PC-3 (cell line): Measurements from ENCODE around the gene CMTM6. TPM values are rescaled to one million over a fixed set of nuclear protein-coding genes. Genes with fewer than 3 reads are reported as not detected.

Experiments used
- ATAC-seq: fragments of 200-7000 bp; cut with Tn5 transposase; 2 replicates; pipeline ENCODE4 v1.9.1; 2020; ENCODE audit warnings: mild to moderate bottlenecking, moderate library complexity
- BruUV-seq: library from RNA; stranded (reverse); fragments of 400-500 nt; replicated peaks from 2 replicates; lab custom pipeline; 2021; lab: Mats Ljungman, UMichigan
- CTCF ChIA-PET: fragments of 300-600 bp; sonication (Branson Sonifier 250); formaldehyde crosslinking; loops from one replicate; lab custom pipeline; 2022; ENCODE audit warnings: antibody characterized with exemption; lab: Charles Lee
- POLR2A ChIA-PET: fragments of 300-600 bp; sonication (Branson Sonifier 250); formaldehyde crosslinking; loops from one replicate; lab custom pipeline; 2022; ENCODE audit warnings: antibody characterized with exemption; ENCODE audit not compliant: unreplicated experiment; lab: Charles Lee
- DNase-seq: peaks from one replicate; pipeline ENCODE4 v3.0.0-alpha.2; 2015
- H2AFZ ChIP-seq: fragments of 300-600 bp; sonication (generic); 2 replicates; pipeline ENCODE4 v1.6.0; 2016; ENCODE audit warnings: antibody characterized with exemption, low read length
- H3F3A ChIP-seq: fragments of 300-600 bp; sonication (generic); one replicate; pipeline ENCODE4 v1.6.0; 2017; ENCODE audit warnings: antibody characterized with exemption, low read length, control low read depth, mild to moderate bottlenecking; ENCODE audit not compliant: unreplicated experiment
- H3K27ac ChIP-seq: fragments of 300-600 bp; sonication (generic); 2 replicates; pipeline ENCODE4 v1.5.1; 2016; ENCODE audit warnings: mild to moderate bottlenecking, low read length
- H3K27me3 ChIP-seq: fragments of 300-600 bp; sonication (generic); 2 replicates; pipeline ENCODE4 v1.6.1; 2016; ENCODE audit warnings: low read length, mixed read lengths
- H3K36me3 ChIP-seq: fragments of 300-600 bp; sonication (generic); 2 replicates; pipeline ENCODE4 v1.6.1; 2016; ENCODE audit warnings: low read depth, mixed run types, low read length, mixed read lengths
- H3K4me1 ChIP-seq: fragments of 300-600 bp; sonication (generic); 2 replicates; pipeline ENCODE4 v1.5.1; 2016; ENCODE audit warnings: low read length; ENCODE audit not compliant: insufficient read depth
- H3K4me2 ChIP-seq: fragments of 300-600 bp; sonication (generic); 2 replicates; pipeline ENCODE4 v1.6.0; 2016; ENCODE audit warnings: low read length
- H3K4me3 ChIP-seq: fragments of 300-600 bp; sonication (generic); 2 replicates; pipeline ENCODE4 v1.5.1; 2016; ENCODE audit warnings: mild to moderate bottlenecking, low read length, mixed read lengths
- H3K79me2 ChIP-seq: fragments of 300-600 bp; sonication (generic); 2 replicates; pipeline ENCODE4 v1.6.1; 2017; ENCODE audit warnings: low read length, mixed read lengths
- H3K9ac ChIP-seq: fragments of 300-600 bp; sonication (generic); 2 replicates; pipeline ENCODE4 v1.6.0; 2016; ENCODE audit warnings: mild to moderate bottlenecking, low read length
- H3K9me2 ChIP-seq: fragments of 300-600 bp; sonication (generic); replicated peaks from 2 replicates; pipeline ENCODE4 v1.6.1; 2016; ENCODE audit warnings: mixed run types, low read length, mixed read lengths
- H3K9me3 ChIP-seq: fragments of 300-600 bp; sonication (generic); 2 replicates; pipeline ENCODE4 v1.6.1; 2016; ENCODE audit warnings: low read length, mixed read lengths
- H4K20me1 ChIP-seq: fragments of 300-600 bp; sonication (generic); 2 replicates; pipeline ENCODE4 v1.6.1; 2016; ENCODE audit warnings: low read length, mixed read lengths
- CTCF ChIP-seq: fragments of 300-600 bp; sonication (generic); conservative IDR thresholded peaks from 2 replicates; pipeline ENCODE4 v1.5.1; 2017; ENCODE audit warnings: antibody characterized with exemption, low read depth, mild to moderate bottlenecking, low read length
- EZH2 ChIP-seq: fragments of 300-600 bp; sonication (generic); IDR thresholded peaks from one replicate; pipeline ENCODE4 v1.6.1; 2017; ENCODE audit warnings: antibody characterized with exemption, mild to moderate bottlenecking, low read length; ENCODE audit not compliant: unreplicated experiment
- EZH2phosphoT487 ChIP-seq: fragments of 300-600 bp; sonication (generic); IDR thresholded peaks from 2 replicates; pipeline ENCODE4 v1.6.1; 2018; ENCODE audit warnings: mild to moderate bottlenecking, antibody characterized with exemption, low read length, borderline replicate concordance
- intact Hi-C: fragments of 100-400 bp; cut with micrococcal nuclease; formaldehyde crosslinking; loops from 2 replicates; pipeline ENCODE4 v1.9.0; 2023
- total RNA-seq: library from RNA; depleted of rRNA; stranded (reverse); fragments of >200 nt; gene quantifications from 2 replicates; pipeline ENCODE4 v1.2.3, GENCODE V29; 2014

Gene CMTM6
- total RNA-seq, 1 experiment from 2014 or later: 67.4 TPM

- BruUV-seq: no TSS peak
- no peak overlapping the region for H3K9ac ChIP-seq
- H4K20me1 ChIP-seq: peaks cover 46% of the 10 kb centered on the region
- TF ChIP-seq EZH2: no peak
- TF ChIP-seq CTCF: no peak
- no peaks in the 10 kb centered on the region for H3K36me3 ChIP-seq
- no peaks in the 10 kb centered on the region for H3K9me2 ChIP-seq
- no peak for ATAC-seq
- no peak overlapping the region for H3K4me2 ChIP-seq
- no peaks in the 10 kb centered on the region for H3K27me3 ChIP-seq
- POLR2A ChIA-PET: interaction anchor here (0.5 kb wide), 1 partner anchor 114 kb away, joined by 3 read pairs; no protein-coding TSS in a partner anchor
- H2AFZ ChIP-seq: no peak overlapping the region
- no peak overlapping the region for H3K4me3 ChIP-seq
- no peaks in the 10 kb centered on the region for H3K4me1 ChIP-seq
- intact Hi-C loops: no loop called here
- H3K79me2 ChIP-seq: peaks cover 95% of the 10 kb centered on the region
- no peak overlapping the region for H3K27ac ChIP-seq
- DNase-seq: no peak
- H3F3A ChIP-seq: no peaks in the 10 kb centered on the region
- no peaks in the 10 kb centered on the region for H3K9me3 ChIP-seq
- CTCF ChIA-PET: interaction anchor here (0.5 kb wide), 1 partner anchor 36 kb away, joined by 4 read pairs; no protein-coding TSS in a partner anchor
These were observed 48.8 kb upstream of the CMTM6 start for GRCh38 chr3:32551496-32551895.

- Histone ChIP-seq H3K9me2 (no peaks in the 10 kb centered on the region), H3F3A (no peaks in the 10 kb centered on the region), H3K79me2 (peaks cover 94% of the 10 kb centered on the region), H3K9ac (no peak overlapping the region), H3K4me1 (no peaks in the 10 kb centered on the region), H3K27ac (no peak overlapping the region), H3K9me3 (no peaks in the 10 kb centered on the region), H4K20me1 (peaks cover 42% of the 10 kb centered on the region), H3K36me3 (no peaks in the 10 kb centered on the region), H3K4me2 (no peak overlapping the region), H2AFZ (no peak overlapping the region), H3K4me3 (no peak overlapping the region), H3K27me3 (no peaks in the 10 kb centered on the region)
- ATAC-seq (no peak), DNase-seq (no peak)
- CTCF ChIA-PET: interaction anchor here (0.5 kb wide), 1 partner anchor 36 kb away, joined by 4 read pairs; no protein-coding TSS in a partner anchor
- BruUV-seq: no TSS peak
- TF ChIP-seq EZH2phosphoT487: no peak
- TF ChIP-seq CTCF: no peak
- TF ChIP-seq EZH2: no peak
- intact Hi-C loops: no loop called here
- POLR2A ChIA-PET: interaction anchor here (0.5 kb wide), 1 partner anchor 115 kb away, joined by 3 read pairs; no protein-coding TSS in a partner anchor
These were observed 48.4 kb upstream of the CMTM6 start for GRCh38 chr3:32551087-32551486.

- no peak for ATAC-seq
- H3K9me2 ChIP-seq: no peaks in the 10 kb centered on the region
- H3K4me3 ChIP-seq: no peak overlapping the region
- peaks cover 18% of the 10 kb centered on the region for H4K20me1 ChIP-seq
- ChIA-PET POLR2A (no interaction called here), CTCF (no interaction called here)
- no peaks in the 10 kb centered on the region for H3F3A ChIP-seq
- no peaks in the 10 kb centered on the region for H3K9me3 ChIP-seq
- H3K4me2 ChIP-seq: no peak overlapping the region
- no peaks in the 10 kb centered on the region for H3K27me3 ChIP-seq
- no peak overlapping the region for H3K9ac ChIP-seq
- H3K27ac ChIP-seq: no peak overlapping the region
- DNase-seq: no peak
- H2AFZ ChIP-seq: no peak overlapping the region
- peaks cover 10% of the 10 kb centered on the region; the same call in 1 of the 2 replicates for H3K36me3 ChIP-seq
- TF ChIP-seq EZH2 (no peak), CTCF (no peak), EZH2phosphoT487 (no peak)
- peaks cover 53% of the 10 kb centered on the region for H3K79me2 ChIP-seq
- no TSS peak for BruUV-seq
- no peaks in the 10 kb centered on the region for H3K4me1 ChIP-seq
- intact Hi-C loops: no loop called here
These were observed 42.7 kb upstream of the CMTM6 start for GRCh38 chr3:32545305-32545704.
